ENCODE results near the gene GOLGA6D. TPM values are rescaled to one million over a fixed set of nuclear protein-coding genes. Genes with fewer than 3 reads are reported as not detected.
"Not testable (repeated sequence)": the region's sequence is repeated elsewhere in the genome, so short reads cannot be mapped to it uniquely, and the experiment has no call there.

GOLGA6D gene, protein sequence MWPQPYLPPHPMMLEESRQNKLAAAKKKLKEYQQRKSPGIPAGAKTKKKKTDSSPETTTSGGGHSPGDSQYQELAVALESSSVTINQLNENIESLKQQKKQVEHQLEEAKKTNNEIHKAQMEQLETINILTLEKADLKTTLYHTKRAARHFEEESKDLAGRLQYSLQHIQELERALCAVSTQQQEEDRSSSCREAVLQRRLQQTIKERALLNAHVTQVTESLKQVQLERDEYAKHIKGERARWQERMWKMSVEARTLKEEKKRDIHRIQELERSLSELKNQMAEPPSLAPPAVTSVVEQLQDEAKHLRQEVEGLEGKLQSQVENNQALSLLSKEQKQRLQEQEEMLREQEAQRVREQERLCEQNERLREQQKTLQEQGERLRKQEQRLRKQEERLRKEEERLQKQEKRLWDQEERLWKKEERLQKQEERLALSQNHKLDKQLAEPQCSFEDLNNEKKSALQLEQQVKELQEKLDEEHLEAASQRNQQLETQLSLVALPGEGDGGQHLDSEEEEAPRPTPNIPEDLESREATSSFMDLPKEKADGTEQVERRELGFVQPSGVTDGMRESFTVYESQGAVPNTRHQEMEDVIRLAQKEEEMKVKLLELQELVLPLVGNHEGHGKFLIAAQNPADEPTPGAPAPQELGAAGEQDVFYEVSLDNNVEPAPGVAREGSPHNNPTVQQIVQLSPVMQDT
- polyA plus RNA-seq (2013, experiment 1 of 2): not detected
- polyA plus RNA-seq (2013, experiment 2 of 2): not detected

- not testable (repeated sequence) for H3K27ac ChIP-seq (ENCODE audit: low read depth, low read length, severe bottlenecking); H3K36me3 ChIP-seq (ENCODE audit: control insufficient read depth, insufficient read depth, low read length)
- WGBS, 2 experiments (ENCODE audit: insufficient coverage in 2 of 2): no CpG with 5 or more reads among the region's 7 CpGs
Observed at GRCh38 chr15:75282572-75282971, at the start of gene GOLGA6D. Gene GOLGA6D, plus strand, starts transcription at chr15:75282835. Its CDS starts 41 bp downstream, at chr15:75282876.

DNA sequence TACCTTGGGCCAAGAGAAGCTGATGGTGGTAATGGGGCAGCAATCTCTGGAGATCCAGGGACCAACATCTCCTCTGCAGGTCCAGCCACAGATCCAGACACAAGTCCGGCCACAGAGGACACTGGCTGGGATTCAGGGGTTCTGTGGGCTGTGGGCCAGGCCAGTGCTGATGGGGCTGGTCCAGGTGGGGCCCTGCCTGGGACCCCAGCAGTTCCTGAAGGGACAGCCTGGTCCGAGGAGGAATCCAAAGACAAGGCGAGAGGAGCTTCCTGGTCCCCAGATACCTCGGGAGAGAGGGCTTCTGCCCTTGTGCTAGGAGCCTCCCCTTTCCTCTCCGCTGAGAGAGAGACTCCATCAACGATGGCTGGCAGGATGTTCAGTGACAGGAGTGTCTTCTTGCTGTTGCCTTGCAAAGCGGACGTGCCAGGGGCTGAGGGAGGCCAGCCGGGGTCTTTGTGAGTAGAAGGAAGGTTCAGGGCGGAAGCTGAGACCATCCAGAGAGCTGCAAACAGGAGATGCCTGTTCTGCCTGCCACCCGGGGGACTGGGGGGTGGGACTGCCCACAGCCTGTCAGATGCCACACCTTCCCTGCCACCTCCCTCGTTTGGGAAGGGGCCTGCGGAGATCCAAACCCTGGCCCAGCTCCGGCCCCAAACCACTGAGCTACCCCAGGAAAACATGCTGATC, 49.0 kb upstream of the GOLGA6D start:
- WGBS, 2 experiments (ENCODE audit: insufficient coverage in 2 of 2): 87 to 89% methylated on average over 8 to 12 of the region's 14 CpGs
- Histone ChIP-seq H3K36me3 (ENCODE audit: control insufficient read depth, insufficient read depth, low read length) (no peaks in the 10 kb centered on the region), H3K9me3 (ENCODE audit: control insufficient read depth, low read length) (no peaks in the 10 kb centered on the region), H3K4me3 (ENCODE audit: extremely low read depth, insufficient read depth, low read length, poor library complexity, severe bottlenecking) (no peak overlapping the region), H3K4me1 (ENCODE audit: control insufficient read depth, insufficient read depth, low read length, poor library complexity, severe bottlenecking) (peaks cover 16% of the 10 kb centered on the region), H3K27ac (ENCODE audit: low read depth, low read length, severe bottlenecking) (no peak overlapping the region)

More at GRCh38 chr15:75282572-75282971, at the start of gene GOLGA6D:
- not testable (repeated sequence) for H3K9me3 ChIP-seq (ENCODE audit: control insufficient read depth, low read length); H3K4me3 ChIP-seq (ENCODE audit: extremely low read depth, insufficient read depth, low read length, poor library complexity, severe bottlenecking); H3K4me1 ChIP-seq (ENCODE audit: control insufficient read depth, insufficient read depth, low read length, poor library complexity, severe bottlenecking)

DNA sequence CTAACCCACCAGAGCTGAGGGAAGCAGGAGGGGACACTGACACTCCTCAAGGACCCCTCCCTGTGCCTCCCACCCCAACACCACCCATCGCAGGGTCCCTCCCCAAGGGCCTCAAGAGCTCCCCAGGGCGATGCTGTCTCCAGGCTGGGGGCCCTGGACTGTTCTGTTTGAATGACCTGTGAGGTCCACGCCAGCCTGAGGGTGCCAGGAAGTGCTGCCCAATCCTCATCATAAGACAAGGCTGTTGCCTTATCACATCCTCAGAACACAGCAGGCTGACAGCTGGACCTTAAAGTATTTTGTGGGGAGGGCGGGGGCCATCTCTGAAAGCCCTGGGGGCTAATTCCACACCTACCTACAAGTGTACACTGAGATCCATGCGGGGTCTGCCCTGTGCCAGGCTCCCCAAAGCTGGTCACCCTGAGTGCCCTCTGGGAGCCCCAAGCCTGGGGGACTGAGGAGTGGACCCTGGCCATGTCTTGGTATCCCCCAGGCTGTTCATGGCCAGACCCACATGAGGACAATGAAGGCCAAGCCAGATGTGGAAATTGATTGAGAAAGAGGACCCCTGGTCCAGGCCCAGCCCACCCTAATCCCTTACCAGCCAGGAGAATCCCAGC, 48.3 kb upstream of the GOLGA6D start:
- Histone ChIP-seq H3K4me3 (ENCODE audit: extremely low read depth, insufficient read depth, low read length, poor library complexity, severe bottlenecking) (no peak overlapping the region), H3K9me3 (ENCODE audit: control insufficient read depth, low read length) (no peaks in the 10 kb centered on the region), H3K36me3 (ENCODE audit: control insufficient read depth, insufficient read depth, low read length) (no peaks in the 10 kb centered on the region), H3K27ac (ENCODE audit: low read depth, low read length, severe bottlenecking) (no peak overlapping the region), H3K4me1 (ENCODE audit: control insufficient read depth, insufficient read depth, low read length, poor library complexity, severe bottlenecking) (peaks cover 14% of the 10 kb centered on the region)
- 90 to 93% methylated on average over 2 to 3 of the region's 5 CpGs for WGBS, 2 experiments (ENCODE audit: insufficient coverage in 2 of 2)

GRCh38 chr15:75235051-75235673, 47.5 kb upstream of the GOLGA6D start:
- Histone ChIP-seq H3K9me3 (ENCODE audit: control insufficient read depth, low read length) (no peaks in the 10 kb centered on the region), H3K27ac (ENCODE audit: low read depth, low read length, severe bottlenecking) (no peak overlapping the region), H3K4me1 (ENCODE audit: control insufficient read depth, insufficient read depth, low read length, poor library complexity, severe bottlenecking) (peaks cover 11% of the 10 kb centered on the region), H3K36me3 (ENCODE audit: control insufficient read depth, insufficient read depth, low read length) (no peaks in the 10 kb centered on the region), H3K4me3 (ENCODE audit: extremely low read depth, insufficient read depth, low read length, poor library complexity, severe bottlenecking) (no peak overlapping the region)
- 82 to 94% methylated on average over 5 of the region's 10 CpGs for WGBS, 2 experiments (ENCODE audit: insufficient coverage in 2 of 2)

- Histone ChIP-seq H3K9me3 (ENCODE audit: control insufficient read depth, low read length) (no peaks in the 10 kb centered on the region), H3K36me3 (ENCODE audit: control insufficient read depth, insufficient read depth, low read length) (no peaks in the 10 kb centered on the region), H3K4me1 (ENCODE audit: control insufficient read depth, insufficient read depth, low read length, poor library complexity, severe bottlenecking) (peaks cover 4% of the 10 kb centered on the region), H3K27ac (ENCODE audit: low read depth, low read length, severe bottlenecking) (no peak overlapping the region), H3K4me3 (ENCODE audit: extremely low read depth, insufficient read depth, low read length, poor library complexity, severe bottlenecking) (no peak overlapping the region)
- WGBS, 2 experiments (ENCODE audit: insufficient coverage in 2 of 2): 84 to 89% methylated on average over 10 of the region's 11 CpGs
Observed at GRCh38 chr15:75235760-75236729, 46.6 kb upstream of the GOLGA6D start.

- no peak overlapping the region for H3K27ac ChIP-seq (ENCODE audit: low read depth, low read length, severe bottlenecking)
- no peak overlapping the region for H3K4me3 ChIP-seq (ENCODE audit: extremely low read depth, insufficient read depth, low read length, poor library complexity, severe bottlenecking)
- H3K4me1 ChIP-seq (ENCODE audit: control insufficient read depth, insufficient read depth, low read length, poor library complexity, severe bottlenecking): peaks cover 4% of the 10 kb centered on the region
- H3K9me3 ChIP-seq (ENCODE audit: control insufficient read depth, low read length): no peaks in the 10 kb centered on the region
- WGBS, 2 experiments (ENCODE audit: insufficient coverage in 2 of 2): 82 to 94% methylated on average over 4 to 11 of the region's 11 CpGs
- no peaks in the 10 kb centered on the region for H3K36me3 ChIP-seq (ENCODE audit: control insufficient read depth, insufficient read depth, low read length)
Observed at GRCh38 chr15:75237316-75237982, 45.2 kb upstream of the GOLGA6D start.

GRCh38 chr15:75238150-75238549, 44.5 kb upstream of the GOLGA6D start:
- Histone ChIP-seq H3K27ac (ENCODE audit: low read depth, low read length, severe bottlenecking) (no peak overlapping the region), H3K36me3 (ENCODE audit: control insufficient read depth, insufficient read depth, low read length) (no peaks in the 10 kb centered on the region), H3K4me1 (ENCODE audit: control insufficient read depth, insufficient read depth, low read length, poor library complexity, severe bottlenecking) (peaks cover 4% of the 10 kb centered on the region), H3K9me3 (ENCODE audit: control insufficient read depth, low read length) (no peaks in the 10 kb centered on the region), H3K4me3 (ENCODE audit: extremely low read depth, insufficient read depth, low read length, poor library complexity, severe bottlenecking) (no peak overlapping the region)
- WGBS, 2 experiments (ENCODE audit: insufficient coverage in 2 of 2): 86 to 89% methylated on average over 4 to 5 of the region's 5 CpGs

DNA sequence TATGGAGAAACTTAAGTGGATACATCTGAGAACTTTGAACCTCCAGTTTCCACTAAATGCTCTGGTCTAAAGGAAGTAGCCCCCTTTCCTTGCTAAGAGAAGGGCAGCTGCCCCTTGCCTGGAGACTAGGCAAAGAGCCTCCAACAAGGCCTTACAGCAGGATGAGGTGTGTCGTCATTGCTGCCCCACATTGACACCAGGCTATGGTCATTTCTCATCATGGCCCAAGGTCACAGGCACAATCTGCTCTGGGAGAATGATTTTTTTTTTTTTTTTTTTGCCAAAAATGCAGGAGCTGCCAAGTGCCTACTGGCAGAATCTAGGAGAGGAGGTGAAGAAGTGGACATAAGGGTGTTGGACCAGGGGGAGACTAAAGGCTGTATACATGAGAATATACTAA, 36.9 kb upstream of the GOLGA6D start:
- H3K36me3 ChIP-seq (ENCODE audit: control insufficient read depth, insufficient read depth, low read length); H3K4me1 ChIP-seq (ENCODE audit: control insufficient read depth, insufficient read depth, low read length, poor library complexity, severe bottlenecking); H3K4me3 ChIP-seq (ENCODE audit: extremely low read depth, insufficient read depth, low read length, poor library complexity, severe bottlenecking); H3K9me3 ChIP-seq (ENCODE audit: control insufficient read depth, low read length); H3K27ac ChIP-seq (ENCODE audit: low read depth, low read length, severe bottlenecking): not testable (repeated sequence)
- WGBS, 2 experiments (ENCODE audit: insufficient coverage in 2 of 2): 83% methylated on average over 1 of the region's 1 CpG; no CpG with 5 or more reads in 1 of the 2 experiments

DNA sequence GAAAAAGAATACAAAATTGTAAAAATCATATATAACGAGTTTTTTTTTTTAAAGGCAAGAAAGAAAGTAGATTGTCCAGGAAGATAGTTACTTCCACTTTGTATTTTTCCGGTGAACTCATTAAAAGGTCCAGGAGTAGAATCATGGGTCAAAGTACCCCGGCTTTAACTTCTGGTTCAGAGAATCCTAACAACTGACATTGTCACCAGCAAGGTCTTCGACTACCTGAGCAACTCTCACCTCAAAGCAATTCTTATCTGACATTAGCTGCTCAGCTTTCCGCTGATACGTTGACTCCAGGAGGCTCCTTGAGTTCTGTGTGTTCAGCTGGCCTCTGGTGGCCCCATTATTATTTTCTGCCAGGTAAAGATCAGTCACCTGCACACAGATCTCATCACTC, 33.6 kb upstream of the GOLGA6D start:
- H3K9me3 ChIP-seq (ENCODE audit: control insufficient read depth, low read length); H3K36me3 ChIP-seq (ENCODE audit: control insufficient read depth, insufficient read depth, low read length); H3K4me1 ChIP-seq (ENCODE audit: control insufficient read depth, insufficient read depth, low read length, poor library complexity, severe bottlenecking); H3K4me3 ChIP-seq (ENCODE audit: extremely low read depth, insufficient read depth, low read length, poor library complexity, severe bottlenecking); H3K27ac ChIP-seq (ENCODE audit: low read depth, low read length, severe bottlenecking): not testable (repeated sequence)
- WGBS, 2 experiments (ENCODE audit: insufficient coverage in 2 of 2): 88 to 94% methylated on average over 5 to 6 of the region's 6 CpGs
